ENCODE data around the gene MVB12A. TPM values are rescaled to one million over a fixed set of nuclear protein-coding genes. Genes with fewer than 3 reads are reported as not detected.

MVB12A gene
- total RNA-seq, 3 donors from 2014 or later (not counting 1 experiment from before 2014, with no cell fraction given), result 28.4 to 30.1 (median 29.4) TPM

DNA sequence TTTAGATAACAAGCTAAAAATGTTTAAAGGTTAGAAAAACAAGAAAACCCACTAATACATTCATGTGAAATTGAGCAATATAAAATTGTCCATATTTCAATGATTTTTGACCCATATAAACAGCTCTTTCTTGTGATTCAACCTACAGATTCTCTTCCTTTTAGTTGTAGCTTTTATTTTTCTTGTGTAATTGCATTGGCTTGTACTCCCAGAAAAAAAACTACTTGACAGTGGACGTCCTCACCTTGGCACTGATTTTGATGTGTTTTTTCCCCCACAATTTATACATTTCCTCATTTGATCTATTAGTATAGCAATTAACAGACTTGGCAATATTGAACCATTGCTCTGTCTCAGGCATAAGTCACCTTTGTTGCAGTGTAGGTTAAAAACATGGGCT lies 30.6 kb upstream of the MVB12A start:
- Mint-ChIP-seq H3K9me3 (no peaks in the 10 kb centered on the region), H3K36me3 (no peaks in the 10 kb centered on the region), H3K4me3 (peak overlapping the region; percentile 49), H3K27me3 (ENCODE audit: low read depth in 2 of 2) (peaks cover 0 to 3% of the 10 kb centered on the region in 2 donors), H3K4me1 (peaks cover 5 to 15% of the 10 kb centered on the region in 2 donors), H3K27ac (no peak overlapping the region)
- no peak for DNase-seq
- H3K36me3 ChIP-seq (ENCODE audit: control insufficient read depth, insufficient read depth, low read length), result no peaks in the 10 kb centered on the region
- H3K4me3 ChIP-seq (ENCODE audit: low read length), result no peak overlapping the region
- no peak overlapping the region for H3K27ac ChIP-seq (ENCODE audit: low read length)
- WGBS (ENCODE audit: insufficient coverage), result 57% methylated on average over 1 of the region's 1 CpG
- ATAC-seq, result no peak
- no peaks in the 10 kb centered on the region for H3K9me3 ChIP-seq (ENCODE audit: control insufficient read depth, insufficient read depth, low read length)
- H3K27me3 ChIP-seq (ENCODE audit: control insufficient read depth, insufficient read depth, low read length), result no peaks in the 10 kb centered on the region
- TF ChIP-seq, protein P1, sequence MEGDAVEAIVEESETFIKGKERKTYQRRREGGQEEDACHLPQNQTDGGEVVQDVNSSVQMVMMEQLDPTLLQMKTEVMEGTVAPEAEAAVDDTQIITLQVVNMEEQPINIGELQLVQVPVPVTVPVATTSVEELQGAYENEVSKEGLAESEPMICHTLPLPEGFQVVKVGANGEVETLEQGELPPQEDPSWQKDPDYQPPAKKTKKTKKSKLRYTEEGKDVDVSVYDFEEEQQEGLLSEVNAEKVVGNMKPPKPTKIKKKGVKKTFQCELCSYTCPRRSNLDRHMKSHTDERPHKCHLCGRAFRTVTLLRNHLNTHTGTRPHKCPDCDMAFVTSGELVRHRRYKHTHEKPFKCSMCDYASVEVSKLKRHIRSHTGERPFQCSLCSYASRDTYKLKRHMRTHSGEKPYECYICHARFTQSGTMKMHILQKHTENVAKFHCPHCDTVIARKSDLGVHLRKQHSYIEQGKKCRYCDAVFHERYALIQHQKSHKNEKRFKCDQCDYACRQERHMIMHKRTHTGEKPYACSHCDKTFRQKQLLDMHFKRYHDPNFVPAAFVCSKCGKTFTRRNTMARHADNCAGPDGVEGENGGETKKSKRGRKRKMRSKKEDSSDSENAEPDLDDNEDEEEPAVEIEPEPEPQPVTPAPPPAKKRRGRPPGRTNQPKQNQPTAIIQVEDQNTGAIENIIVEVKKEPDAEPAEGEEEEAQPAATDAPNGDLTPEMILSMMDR (IDR thresholded peaks at IDR 0.05), result no peak
- intact Hi-C loops (cut with micrococcal nuclease), result no loop called here
- H3K4me1 ChIP-seq (ENCODE audit: control insufficient read depth, insufficient read depth, low read length), result peaks cover 23% of the 10 kb centered on the region

GRCh38 chr19:17389957-17390664 lies 29.7 kb upstream of the MVB12A start:
- Histone ChIP-seq H3K27me3 (ENCODE audit: control insufficient read depth, insufficient read depth, low read length) (no peaks in the 10 kb centered on the region), H3K4me1 (ENCODE audit: control insufficient read depth, insufficient read depth, low read length) (peaks cover 29% of the 10 kb centered on the region), H3K36me3 (ENCODE audit: control insufficient read depth, insufficient read depth, low read length) (no peaks in the 10 kb centered on the region), H3K4me3 (ENCODE audit: low read length) (peak overlapping the region; percentile 57), H3K9me3 (ENCODE audit: control insufficient read depth, insufficient read depth, low read length) (no peaks in the 10 kb centered on the region), H3K27ac (ENCODE audit: low read length) (no peak overlapping the region)
- Mint-ChIP-seq H3K4me3 (no peak overlapping the region), H3K9me3 (no peaks in the 10 kb centered on the region), H3K36me3 (no peaks in the 10 kb centered on the region), H3K27ac (no peak overlapping the region), H3K27me3 (ENCODE audit: low read depth in 2 of 2) (peaks cover 0 to 3% of the 10 kb centered on the region in 2 donors), H3K4me1 (peaks cover 5 to 20% of the 10 kb centered on the region in 2 donors)
- TF ChIP-seq, protein P1 (IDR thresholded peaks at IDR 0.05), result no peak
- ATAC-seq (no peak), DNase-seq (peak in 1 of 2 donors; percentile 40)
- WGBS (ENCODE audit: insufficient coverage), result 9% methylated on average over 37 of the region's 37 CpGs
- intact Hi-C loops (cut with micrococcal nuclease), result loop anchor here (2.0 kb wide), 1 partner anchor 97 kb away; no protein-coding TSS in a partner anchor

- Histone ChIP-seq H3K27ac (ENCODE audit: low read length) (no peak overlapping the region), H3K27me3 (ENCODE audit: control insufficient read depth, insufficient read depth, low read length) (no peaks in the 10 kb centered on the region), H3K36me3 (ENCODE audit: control insufficient read depth, insufficient read depth, low read length) (no peaks in the 10 kb centered on the region), H3K4me1 (ENCODE audit: control insufficient read depth, insufficient read depth, low read length) (peaks cover 31% of the 10 kb centered on the region), H3K9me3 (ENCODE audit: control insufficient read depth, insufficient read depth, low read length) (no peaks in the 10 kb centered on the region), H3K4me3 (ENCODE audit: low read length) (peak overlapping the region; percentile 57)
- Mint-ChIP-seq H3K27me3 (ENCODE audit: low read depth in 2 of 2) (peaks cover 0 to 3% of the 10 kb centered on the region in 2 donors), H3K27ac (peak overlapping the region in 1 of 2 donors; percentile 88), H3K9me3 (no peaks in the 10 kb centered on the region), H3K36me3 (no peaks in the 10 kb centered on the region), H3K4me1 (peaks cover 5 to 24% of the 10 kb centered on the region in 2 donors), H3K4me3 (peak overlapping the region; percentile 89)
- TF ChIP-seq, protein P1 (IDR thresholded peaks at IDR 0.05), result peak; percentile 68
- under 1% methylated on average over 50 of the region's 50 CpGs for WGBS (ENCODE audit: insufficient coverage)
- DNase-seq (peak; percentile 83 to 94), ATAC-seq (peak; percentile 99 to 100 (median 99))
- intact Hi-C loops (cut with micrococcal nuclease), result loop anchor here (2.0 kb wide), 1 partner anchor 98 kb away; no protein-coding TSS in a partner anchor
Measured at GRCh38 chr19:17390665-17391370, 29.0 kb upstream of the MVB12A start.
